GM19240 (cell line): Measurements from ENCODE around the gene PRKCZ.

Experiments used
- DNase-seq: peaks from one replicate; pipeline ENCODE4 v3.0.0; 2011; ENCODE audit warnings: low spot score; ENCODE audit not compliant: insufficient read length

Gene PRKCZ

DNA sequence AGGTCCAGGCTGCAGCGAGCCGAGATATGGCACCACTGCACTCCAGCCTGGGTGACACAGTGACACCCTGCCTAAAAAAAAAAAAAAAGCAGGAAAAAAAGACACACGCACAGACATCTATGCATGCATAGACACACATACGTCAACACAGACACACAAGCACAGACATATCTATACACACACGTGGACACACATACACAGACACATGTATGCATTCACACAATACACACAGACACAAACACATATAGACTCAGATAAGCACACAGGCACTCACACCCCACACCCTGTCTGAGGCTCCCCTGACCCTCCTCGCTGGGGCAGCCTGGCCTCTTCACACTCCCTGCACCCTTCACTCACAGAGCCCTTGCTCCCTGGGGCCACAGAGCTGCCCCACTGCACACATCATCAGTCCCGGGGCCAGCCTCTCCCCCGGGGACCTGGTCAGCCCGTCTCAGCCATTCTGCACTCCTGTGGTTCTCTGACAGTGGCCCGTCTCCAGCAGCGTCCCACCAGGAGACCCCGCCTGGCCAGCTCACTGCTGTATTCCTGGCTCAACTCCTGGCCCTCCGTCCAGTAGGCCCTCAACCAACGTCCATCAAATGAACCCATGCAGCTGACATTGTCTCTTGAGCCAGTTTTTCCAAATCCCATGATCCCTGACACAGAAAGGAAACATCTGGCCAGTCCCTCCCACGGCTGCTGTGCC lies 4.6 kb upstream of the PRKCZ start:
- no peak for DNase-seq

GRCh38 chr1:2046174-2046917 lies 3.9 kb upstream of the PRKCZ start:
- no peak for DNase-seq

- no peak for DNase-seq
These were observed 3.1 kb upstream of the PRKCZ start for GRCh38 chr1:2046953-2047748.

GRCh38 chr1:2047749-2048729 lies 2.2 kb upstream of the PRKCZ start:
- no peak for DNase-seq

GRCh38 chr1:2049225-2049717 lies 940 bp upstream of the PRKCZ start:
- no peak for DNase-seq

DNA sequence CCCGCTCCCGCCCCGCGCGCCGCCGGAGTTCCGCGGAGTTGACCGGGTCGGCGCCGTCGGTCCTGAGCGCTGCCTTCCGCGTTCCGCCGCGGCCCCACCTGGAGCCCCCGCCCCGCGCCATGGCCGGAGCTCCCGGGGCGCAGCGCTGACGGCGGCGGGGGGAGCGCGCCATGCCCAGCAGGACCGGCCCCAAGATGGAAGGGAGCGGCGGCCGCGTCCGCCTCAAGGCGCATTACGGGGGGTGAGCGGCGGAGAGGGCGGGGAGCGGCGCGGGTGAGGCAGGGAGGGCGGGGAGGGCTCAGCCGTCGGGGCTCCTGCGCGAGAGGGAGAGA lies 216 bp downstream of the PRKCZ start:
- no peak for DNase-seq

- no peak for DNase-seq
These were observed 827 bp downstream of the PRKCZ start for GRCh38 chr1:2050793-2051682.

DNA sequence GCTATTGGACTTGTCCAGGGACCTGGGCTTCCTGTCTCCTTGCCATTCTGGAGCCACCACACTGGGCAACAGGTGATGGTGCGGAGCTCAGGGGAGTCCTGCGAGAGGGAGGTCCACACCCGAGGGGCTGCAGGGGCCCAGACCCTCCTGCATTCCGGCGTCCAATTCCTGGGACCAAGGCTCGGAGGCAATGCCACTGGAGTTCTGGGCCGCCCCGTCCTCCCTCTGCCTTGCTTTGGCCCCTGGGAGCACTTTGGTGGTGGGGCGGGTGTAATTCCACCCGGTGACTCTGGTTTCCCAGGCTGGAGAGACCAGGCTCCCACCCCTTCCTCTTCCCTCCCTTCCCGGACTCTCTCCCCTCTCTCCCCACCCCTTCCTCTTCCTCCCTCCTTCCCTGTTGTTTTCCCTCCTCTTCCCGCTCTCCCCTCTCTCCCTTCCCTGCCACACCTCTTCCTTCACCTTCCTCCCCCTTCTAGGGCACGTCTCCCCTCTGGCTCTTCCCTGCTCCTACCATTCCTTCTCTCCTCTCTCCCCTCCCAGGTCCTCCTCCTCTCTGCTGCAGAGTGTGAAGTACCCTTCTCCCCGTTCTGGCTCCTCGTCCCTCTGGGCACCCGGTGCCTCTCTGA lies 2.0 kb downstream of the PRKCZ start:
- DNase-seq: no peak

GRCh38 chr1:2052756-2053155 lies 2.5 kb downstream of the PRKCZ start:
- no peak for DNase-seq

DNA sequence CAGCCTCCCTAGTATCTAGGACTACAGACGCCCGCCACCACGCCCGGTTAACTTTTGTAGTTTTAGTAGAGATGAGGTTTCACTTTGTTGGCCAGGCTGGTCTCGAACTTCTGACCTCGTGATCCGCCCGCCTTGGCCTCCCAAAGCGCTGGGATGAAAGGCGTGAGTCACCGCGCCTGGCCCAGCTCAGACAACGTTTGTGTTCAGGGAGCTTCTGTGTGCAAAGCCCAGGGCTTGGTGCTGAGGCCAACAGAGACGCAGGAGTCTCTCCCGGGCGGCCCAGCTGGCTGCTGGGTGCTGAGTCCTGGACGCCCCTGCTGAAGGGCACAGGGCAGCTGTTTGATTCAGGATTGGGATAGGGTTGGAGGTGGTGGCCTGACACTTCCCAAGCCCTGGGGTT lies 3.0 kb downstream of the PRKCZ start:
- DNase-seq: no peak

- no peak for DNase-seq
These were observed 3.7 kb downstream of the PRKCZ start for GRCh38 chr1:2053784-2054376.

- DNase-seq: no peak
These were observed 4.3 kb downstream of the PRKCZ start for GRCh38 chr1:2054560-2054959.

GRCh38 chr1:2055911-2056575 lies 5.8 kb downstream of the PRKCZ start:
- DNase-seq: no peak

DNA sequence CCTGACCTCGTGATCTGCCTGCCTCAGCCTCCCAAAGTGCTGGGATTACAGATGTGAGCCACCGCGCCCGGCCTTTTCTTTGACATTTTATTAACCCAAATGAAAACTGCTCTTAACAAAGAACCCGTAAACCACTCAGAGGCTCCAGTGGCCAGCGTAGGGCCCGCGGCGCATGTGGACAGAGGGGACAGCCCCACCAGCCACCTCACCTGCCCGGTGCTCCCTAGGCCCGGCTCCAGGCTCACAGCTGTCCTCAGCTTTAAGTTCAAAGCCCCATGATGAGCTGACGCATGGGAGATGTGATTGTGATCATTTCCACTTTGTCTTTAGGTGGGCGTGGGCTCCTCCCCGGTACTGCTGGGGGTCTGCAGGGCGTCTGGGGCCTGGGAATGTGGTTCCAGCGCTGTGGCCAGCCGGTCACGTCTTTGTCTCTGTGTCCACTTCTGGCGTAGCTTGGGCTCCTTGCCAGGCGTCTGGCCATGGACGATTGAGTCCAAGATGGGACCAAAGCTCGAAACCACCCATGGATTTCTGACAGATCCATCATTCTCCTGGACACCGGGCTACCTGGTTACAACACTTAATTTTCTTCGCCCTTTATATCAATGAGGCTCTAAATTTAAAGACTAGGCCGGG lies 6.9 kb downstream of the PRKCZ start:
- DNase-seq: no peak

- DNase-seq: no peak
These were observed 9.2 kb downstream of the PRKCZ start for GRCh38 chr1:2059290-2059953.

DNA sequence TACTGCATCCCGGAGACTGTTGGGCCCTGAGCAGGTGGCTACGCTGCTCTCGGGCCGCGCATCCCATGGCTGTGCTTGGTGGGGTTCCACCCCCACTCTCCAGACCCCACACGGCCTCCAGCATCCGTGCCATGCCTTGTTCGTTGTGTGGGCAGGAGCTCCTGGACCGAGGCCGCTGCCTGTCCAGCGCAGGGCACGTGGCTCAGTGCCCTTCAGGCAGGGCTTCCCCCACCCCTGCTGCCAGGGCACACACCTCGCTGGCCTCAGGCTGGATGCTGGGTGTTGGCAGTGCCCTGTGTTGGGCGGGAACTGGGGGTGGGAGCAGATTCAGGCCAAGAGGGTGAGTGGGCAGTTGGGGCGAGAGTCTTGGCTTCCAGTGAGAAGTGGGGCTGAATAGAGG lies 9.9 kb downstream of the PRKCZ start:
- no peak for DNase-seq

DNA sequence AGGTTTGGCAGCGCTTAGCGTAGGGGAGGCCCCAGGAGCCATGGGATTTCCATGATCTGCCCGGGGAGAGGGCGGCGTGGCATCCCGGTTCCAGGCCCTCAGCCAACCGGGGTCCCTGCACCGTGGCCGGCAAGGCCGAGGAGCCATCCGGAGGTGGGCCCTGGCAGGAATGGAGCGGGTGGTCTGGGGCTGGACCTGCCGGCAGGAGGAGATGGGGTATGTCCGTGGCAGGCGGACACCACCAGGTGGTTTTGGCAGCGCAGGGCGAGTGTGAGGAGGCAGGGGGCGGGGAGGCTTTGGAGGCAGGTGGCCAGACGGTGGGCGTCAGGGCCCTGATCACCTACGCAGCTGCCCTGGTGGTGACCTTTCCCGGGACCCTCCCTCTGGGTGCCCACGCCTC lies 10.3 kb downstream of the PRKCZ start:
- DNase-seq: no peak
